ENCODE data around the gene ACTL7B. TPM values are rescaled to one million over a fixed set of nuclear protein-coding genes. Genes with fewer than 3 reads are reported as not detected.

The ACTL7B gene
- total RNA-seq, 1 donor from 2014 or later = not detected

DNA sequence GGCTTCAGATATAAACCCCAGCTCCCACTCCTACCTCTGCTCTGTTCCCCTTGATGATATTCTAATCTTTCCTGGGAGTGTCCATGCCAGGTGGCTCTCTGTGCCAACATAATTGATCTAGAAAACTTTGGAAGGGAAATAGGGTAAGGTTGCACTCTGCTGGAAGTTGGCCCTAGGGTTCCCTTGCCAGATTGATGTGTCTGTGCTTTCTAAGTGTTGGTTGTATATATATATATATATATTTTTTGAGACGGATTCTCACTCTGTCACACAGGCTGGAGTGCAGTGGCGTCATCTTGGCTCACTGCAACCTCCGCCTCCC is 23.6 kb downstream of the ACTL7B start:
- H3K4me1 ChIP-seq (ENCODE audit: insufficient read depth, low read length) = peaks cover 8% of the 10 kb centered on the region
- no peak overlapping the region for H3K9ac ChIP-seq (ENCODE audit: low read length)
- no peak overlapping the region for H3K4me2 ChIP-seq (ENCODE audit: low read length)
- H3K4me3 ChIP-seq (ENCODE audit: insufficient read depth, low read depth, low read length) = no peak overlapping the region
- H3K36me3 ChIP-seq (ENCODE audit: insufficient read depth, low read length) = no peaks in the 10 kb centered on the region
- H3K4me1 Mint-ChIP-seq (ENCODE audit: low read depth, unreplicated experiment) = peaks cover 10% of the 10 kb centered on the region
- no peaks in the 10 kb centered on the region for H4K20me1 ChIP-seq (ENCODE audit: insufficient read depth, low read length)
- no peaks in the 10 kb centered on the region for H3K79me2 ChIP-seq (ENCODE audit: insufficient read depth, low read length)
- peaks cover 2% of the 10 kb centered on the region for H3K36me3 Mint-ChIP-seq (ENCODE audit: low read depth, unreplicated experiment)
- no peaks in the 10 kb centered on the region for H3K27me3 ChIP-seq (ENCODE audit: insufficient read depth, low read length)
- TF ChIP-seq, protein P1, sequence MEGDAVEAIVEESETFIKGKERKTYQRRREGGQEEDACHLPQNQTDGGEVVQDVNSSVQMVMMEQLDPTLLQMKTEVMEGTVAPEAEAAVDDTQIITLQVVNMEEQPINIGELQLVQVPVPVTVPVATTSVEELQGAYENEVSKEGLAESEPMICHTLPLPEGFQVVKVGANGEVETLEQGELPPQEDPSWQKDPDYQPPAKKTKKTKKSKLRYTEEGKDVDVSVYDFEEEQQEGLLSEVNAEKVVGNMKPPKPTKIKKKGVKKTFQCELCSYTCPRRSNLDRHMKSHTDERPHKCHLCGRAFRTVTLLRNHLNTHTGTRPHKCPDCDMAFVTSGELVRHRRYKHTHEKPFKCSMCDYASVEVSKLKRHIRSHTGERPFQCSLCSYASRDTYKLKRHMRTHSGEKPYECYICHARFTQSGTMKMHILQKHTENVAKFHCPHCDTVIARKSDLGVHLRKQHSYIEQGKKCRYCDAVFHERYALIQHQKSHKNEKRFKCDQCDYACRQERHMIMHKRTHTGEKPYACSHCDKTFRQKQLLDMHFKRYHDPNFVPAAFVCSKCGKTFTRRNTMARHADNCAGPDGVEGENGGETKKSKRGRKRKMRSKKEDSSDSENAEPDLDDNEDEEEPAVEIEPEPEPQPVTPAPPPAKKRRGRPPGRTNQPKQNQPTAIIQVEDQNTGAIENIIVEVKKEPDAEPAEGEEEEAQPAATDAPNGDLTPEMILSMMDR (IDR thresholded peaks at IDR 0.05; ENCODE audit: insufficient read depth, low read depth, low read length) = no peak
- TF ChIP-seq EZH2 (IDR thresholded peaks at IDR 0.05; ENCODE audit: insufficient read depth, low read length) = no peak
- DNase-seq (ENCODE audit: low read depth) (no peak), FAIRE-seq (no peak)
- no peaks in the 10 kb centered on the region for H3K9me3 Mint-ChIP-seq (ENCODE audit: unreplicated experiment)
- H3K27ac ChIP-seq (ENCODE audit: low read depth, low read length) = no peak overlapping the region
- no peaks in the 10 kb centered on the region for H3K9me3 ChIP-seq (ENCODE audit: insufficient read depth, low read depth, low read length)
- no peak overlapping the region for H3K4me3 Mint-ChIP-seq (ENCODE audit: unreplicated experiment)
- no peak overlapping the region for H3K27ac Mint-ChIP-seq (ENCODE audit: unreplicated experiment)
- H3K27me3 Mint-ChIP-seq (ENCODE audit: low read depth, unreplicated experiment) = peaks cover 7% of the 10 kb centered on the region
- no peak overlapping the region for H2AFZ ChIP-seq (ENCODE audit: low read depth, low read length)

DNA sequence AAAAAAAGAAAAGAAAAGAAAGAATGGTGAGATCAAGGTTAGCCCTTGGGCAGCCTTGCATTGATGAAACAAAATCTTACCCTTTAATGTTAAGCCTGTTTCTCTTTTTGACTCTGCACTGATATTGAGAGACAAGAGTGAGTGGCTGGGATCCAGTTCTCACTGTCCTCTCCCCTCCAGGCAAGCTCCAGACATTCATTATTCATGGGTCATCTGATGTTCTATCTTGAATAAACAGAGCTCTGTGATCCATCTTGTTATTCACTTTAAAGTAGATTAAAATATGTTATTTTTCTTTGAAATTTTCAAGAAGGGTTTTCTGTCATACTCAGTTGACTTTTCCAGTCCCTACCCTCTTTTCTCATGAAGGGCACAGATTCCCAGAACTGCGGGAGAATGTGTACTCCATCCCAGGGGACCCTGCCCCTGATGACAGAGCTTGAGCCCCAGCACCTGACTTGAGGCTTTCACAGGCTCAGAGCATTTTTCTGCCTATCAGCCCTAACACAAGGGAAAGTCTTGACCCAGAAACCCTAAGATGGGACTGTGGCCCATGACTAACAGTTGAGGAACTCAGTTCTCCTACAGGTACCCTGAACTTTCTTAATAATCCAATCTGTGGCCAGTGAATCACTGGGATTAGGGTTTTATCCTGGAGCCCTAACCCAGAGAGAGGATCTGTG is 24.1 kb downstream of the ACTL7B start:
- H3K4me3 Mint-ChIP-seq (ENCODE audit: unreplicated experiment) = no peak overlapping the region
- Histone ChIP-seq H3K27me3 (ENCODE audit: insufficient read depth, low read length) (no peaks in the 10 kb centered on the region), H3K4me3 (ENCODE audit: insufficient read depth, low read depth, low read length) (no peak overlapping the region), H2AFZ (ENCODE audit: low read depth, low read length) (no peak overlapping the region), H3K27ac (ENCODE audit: low read depth, low read length) (no peak overlapping the region), H3K9me3 (ENCODE audit: insufficient read depth, low read depth, low read length) (no peaks in the 10 kb centered on the region), H3K4me2 (ENCODE audit: low read length) (no peak overlapping the region), H3K4me1 (ENCODE audit: insufficient read depth, low read length) (peaks cover 5% of the 10 kb centered on the region), H4K20me1 (ENCODE audit: insufficient read depth, low read length) (no peaks in the 10 kb centered on the region), H3K79me2 (ENCODE audit: insufficient read depth, low read length) (no peaks in the 10 kb centered on the region), H3K36me3 (ENCODE audit: insufficient read depth, low read length) (no peaks in the 10 kb centered on the region), H3K9ac (ENCODE audit: low read length) (no peak overlapping the region)
- no peaks in the 10 kb centered on the region for H3K9me3 Mint-ChIP-seq (ENCODE audit: unreplicated experiment)
- H3K36me3 Mint-ChIP-seq (ENCODE audit: low read depth, unreplicated experiment) = peaks cover 2% of the 10 kb centered on the region
- no peak for DNase-seq (ENCODE audit: low read depth)
- no peak overlapping the region for H3K27ac Mint-ChIP-seq (ENCODE audit: unreplicated experiment)
- FAIRE-seq = no peak
- peaks cover 7% of the 10 kb centered on the region for H3K27me3 Mint-ChIP-seq (ENCODE audit: low read depth, unreplicated experiment)
- TF ChIP-seq, protein P1 (IDR thresholded peaks at IDR 0.05; ENCODE audit: insufficient read depth, low read depth, low read length) = no peak
- no peak for TF ChIP-seq EZH2 (IDR thresholded peaks at IDR 0.05; ENCODE audit: insufficient read depth, low read length)
- H3K4me1 Mint-ChIP-seq (ENCODE audit: low read depth, unreplicated experiment) = peaks cover 10% of the 10 kb centered on the region

DNA sequence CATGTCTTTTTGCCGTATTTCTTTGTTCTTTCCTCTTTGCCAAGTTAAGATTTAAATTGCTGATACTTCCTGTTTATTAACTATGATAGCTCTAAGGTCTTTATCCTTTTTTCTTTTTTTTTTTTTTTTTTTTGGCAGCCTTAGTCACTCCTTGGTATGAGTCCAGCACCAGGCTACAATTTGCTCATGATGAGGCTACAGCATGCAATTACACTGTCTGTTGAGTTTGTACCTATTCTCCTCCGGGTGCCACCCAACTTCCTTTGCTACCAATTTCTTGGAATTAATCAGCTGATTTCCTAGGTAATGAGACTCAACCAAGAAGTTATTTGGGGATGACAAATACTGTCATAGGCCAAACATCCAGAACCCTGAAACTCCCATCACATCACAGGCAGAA is 25.5 kb downstream of the ACTL7B start:
- DNase-seq (ENCODE audit: low read depth) (no peak), FAIRE-seq (no peak)
- Histone ChIP-seq H3K27me3 (ENCODE audit: insufficient read depth, low read length) (peaks cover 3% of the 10 kb centered on the region), H3K36me3 (ENCODE audit: insufficient read depth, low read length) (no peaks in the 10 kb centered on the region), H2AFZ (ENCODE audit: low read depth, low read length) (no peak overlapping the region), H3K4me2 (ENCODE audit: low read length) (no peak overlapping the region), H4K20me1 (ENCODE audit: insufficient read depth, low read length) (no peaks in the 10 kb centered on the region), H3K79me2 (ENCODE audit: insufficient read depth, low read length) (no peaks in the 10 kb centered on the region), H3K4me3 (ENCODE audit: insufficient read depth, low read depth, low read length) (no peak overlapping the region), H3K27ac (ENCODE audit: low read depth, low read length) (no peak overlapping the region), H3K9ac (ENCODE audit: low read length) (no peak overlapping the region), H3K4me1 (ENCODE audit: insufficient read depth, low read length) (peaks cover 3% of the 10 kb centered on the region), H3K9me3 (ENCODE audit: insufficient read depth, low read depth, low read length) (no peaks in the 10 kb centered on the region)
- peaks cover 8% of the 10 kb centered on the region for H3K4me1 Mint-ChIP-seq (ENCODE audit: low read depth, unreplicated experiment)
- no peak overlapping the region for H3K27ac Mint-ChIP-seq (ENCODE audit: unreplicated experiment)
- TF ChIP-seq, protein P1 (IDR thresholded peaks at IDR 0.05; ENCODE audit: insufficient read depth, low read depth, low read length) = no peak
- TF ChIP-seq EZH2 (IDR thresholded peaks at IDR 0.05; ENCODE audit: insufficient read depth, low read length) = no peak
- H3K4me3 Mint-ChIP-seq (ENCODE audit: unreplicated experiment) = no peak overlapping the region
- peaks cover 2% of the 10 kb centered on the region for H3K36me3 Mint-ChIP-seq (ENCODE audit: low read depth, unreplicated experiment)
- peaks cover 7% of the 10 kb centered on the region for H3K27me3 Mint-ChIP-seq (ENCODE audit: low read depth, unreplicated experiment)
- no peaks in the 10 kb centered on the region for H3K9me3 Mint-ChIP-seq (ENCODE audit: unreplicated experiment)
